Measurements from ENCODE around the gene ACVR2A.

The ACVR2A gene

DNA sequence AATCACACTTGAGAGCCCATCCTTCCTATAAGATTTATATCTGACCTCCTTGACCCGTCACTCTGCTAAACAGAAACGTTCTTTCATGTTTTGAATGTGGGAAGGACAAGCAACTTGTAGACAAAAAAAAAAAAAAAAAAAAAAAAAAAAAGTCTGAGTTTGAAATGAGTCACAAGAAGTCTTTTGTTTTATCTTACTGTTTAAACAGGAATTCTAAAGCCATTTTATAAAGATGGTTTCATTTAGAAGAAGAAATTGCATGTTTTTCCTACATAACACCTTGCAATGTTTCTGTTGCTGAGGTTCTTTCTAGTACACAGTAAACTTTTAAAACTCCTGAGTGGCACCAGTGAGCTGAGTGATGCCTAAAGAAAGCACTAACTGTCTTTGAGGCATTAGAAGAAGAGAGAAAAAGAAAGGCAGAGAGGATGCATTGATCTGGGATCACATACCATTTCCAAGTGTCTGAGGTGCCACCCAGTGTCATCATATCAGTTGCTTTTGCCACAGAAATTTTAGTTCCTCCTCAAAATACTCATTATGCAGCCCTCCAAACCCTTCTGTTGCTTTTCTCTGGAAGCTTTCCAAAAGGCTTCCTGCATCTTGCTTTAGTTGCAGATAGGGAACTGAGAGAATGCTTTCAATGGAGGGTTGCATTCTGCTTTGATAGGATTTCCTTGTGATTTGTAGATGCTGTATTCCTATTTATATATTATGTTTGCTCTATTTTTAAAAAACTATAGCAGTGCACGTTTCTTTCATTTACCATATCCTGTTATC is 69.1 kb downstream of the ACVR2A start:
- TF ChIP-seq CTCF (conservative IDR thresholded peaks at IDR 0.05; ENCODE audit: low read depth, low read length): no peak
- H3K4me3 ChIP-seq (ENCODE audit: low read depth, low read length): no peak overlapping the region
- DNase-seq (ENCODE audit: low read depth): peak; percentile 24

DNA sequence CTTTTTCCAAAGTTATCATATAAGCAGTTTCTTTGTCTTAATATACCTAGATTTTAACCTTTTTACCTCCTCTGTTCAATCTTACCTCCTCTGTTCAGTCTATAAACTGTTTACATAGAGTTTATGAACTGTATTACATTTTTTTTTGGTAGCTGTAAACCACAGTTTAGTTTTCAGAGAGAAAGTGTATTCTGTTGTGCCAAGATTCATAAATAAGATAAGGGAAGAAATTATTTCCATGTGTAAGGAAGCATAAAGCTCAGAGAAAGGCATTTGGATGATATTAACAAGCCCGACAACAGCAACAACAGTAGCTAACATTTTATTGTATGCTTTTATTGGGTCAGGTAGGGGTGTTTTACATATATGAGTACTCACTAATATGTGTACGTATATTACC is 71.2 kb downstream of the ACVR2A start:
- TF ChIP-seq CTCF (conservative IDR thresholded peaks at IDR 0.05; ENCODE audit: low read depth, low read length): no peak
- no peak overlapping the region for H3K4me3 ChIP-seq (ENCODE audit: low read depth, low read length)
- DNase-seq (ENCODE audit: low read depth): no peak

GRCh38 chr2:147916723-147917122 is 71.9 kb downstream of the ACVR2A start:
- DNase-seq (ENCODE audit: low read depth): no peak
- H3K4me3 ChIP-seq (ENCODE audit: low read depth, low read length): no peak overlapping the region
- TF ChIP-seq CTCF (conservative IDR thresholded peaks at IDR 0.05; ENCODE audit: low read depth, low read length): no peak

- TF ChIP-seq CTCF (conservative IDR thresholded peaks at IDR 0.05; ENCODE audit: low read depth, low read length): no peak
- H3K4me3 ChIP-seq (ENCODE audit: low read depth, low read length): no peak overlapping the region
Observed at GRCh38 chr2:147917161-147917560, 72.3 kb downstream of the ACVR2A start.

GRCh38 chr2:147923846-147924245 is 79.0 kb downstream of the ACVR2A start:
- no peak for DNase-seq (ENCODE audit: low read depth)
- no peak for TF ChIP-seq CTCF (conservative IDR thresholded peaks at IDR 0.05; ENCODE audit: low read depth, low read length)

More at GRCh38 chr2:147917161-147917560, 72.3 kb downstream of the ACVR2A start:
- no peak for DNase-seq (ENCODE audit: low read depth)

GRCh38 chr2:147924647-147925046 is 79.8 kb downstream of the ACVR2A start:
- no peak overlapping the region for H3K4me3 ChIP-seq (ENCODE audit: low read depth, low read length)
- TF ChIP-seq CTCF (conservative IDR thresholded peaks at IDR 0.05; ENCODE audit: low read depth, low read length): no peak
- DNase-seq (ENCODE audit: low read depth): no peak

More at GRCh38 chr2:147923846-147924245, 79.0 kb downstream of the ACVR2A start:
- no peak overlapping the region for H3K4me3 ChIP-seq (ENCODE audit: low read depth, low read length)

DNA sequence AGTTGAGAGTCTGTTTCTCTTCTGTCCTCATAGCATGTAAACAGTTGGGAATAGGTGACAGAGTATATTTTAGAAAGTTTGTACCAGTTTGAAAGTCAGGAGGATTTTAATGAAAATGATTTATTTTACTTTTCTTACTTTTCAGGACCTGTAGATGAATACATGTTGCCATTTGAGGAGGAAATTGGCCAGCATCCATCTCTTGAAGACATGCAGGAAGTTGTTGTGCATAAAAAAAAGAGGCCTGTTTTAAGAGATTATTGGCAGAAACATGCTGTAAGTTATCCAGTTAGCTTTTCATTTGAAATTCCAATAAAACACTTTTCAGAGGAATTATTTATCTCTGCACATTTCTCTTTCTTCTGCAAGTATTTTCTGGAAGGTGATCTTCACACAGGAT is 81.1 kb downstream of the ACVR2A start:
- no peak for TF ChIP-seq CTCF (conservative IDR thresholded peaks at IDR 0.05; ENCODE audit: low read depth, low read length)
- no peak overlapping the region for H3K4me3 ChIP-seq (ENCODE audit: low read depth, low read length)
- DNase-seq (ENCODE audit: low read depth): peak; percentile 70

Data from choroid plexus epithelial cell (primary cell).